DOHH2 (cell line): Measurements from ENCODE around the gene RTN4IP1.
A peak's percentile ranks its signal among the peaks of the same experiment; 100 is the strongest.

Experiments
- H3F3A ChIP-seq: fragments of 200-600 bp; sonication (generic), shearing (Covaris generic); 2 replicates; pipeline ENCODE4 v1.6.0; 2016; ENCODE audit warnings: antibody characterized with exemption, mild to moderate bottlenecking; ENCODE audit not compliant: control insufficient read depth, insufficient read depth
- H3K27ac ChIP-seq: fragments of 200-600 bp; sonication (generic); 2 replicates; pipeline ENCODE4 v1.5.1; 2014; ENCODE audit warnings: low read depth, mild to moderate bottlenecking, low read length, moderate library complexity
- H3K27me3 ChIP-seq: fragments of 200-600 bp; sonication (generic); 2 replicates; pipeline ENCODE4 v1.6.1; 2014; ENCODE audit warnings: mild to moderate bottlenecking, low read length, mixed read lengths; ENCODE audit not compliant: control insufficient read depth
- H3K36me3 ChIP-seq: fragments of 200-600 bp; sonication (generic); 2 replicates; pipeline ENCODE4 v1.6.1; 2014; ENCODE audit warnings: mild to moderate bottlenecking, low read length, moderate library complexity, mixed read lengths; ENCODE audit not compliant: control insufficient read depth
- H3K4me1 ChIP-seq: fragments of 200-600 bp; sonication (generic); 2 replicates; pipeline ENCODE4 v1.6.1; 2014; ENCODE audit warnings: mild to moderate bottlenecking, low read length, mixed read lengths; ENCODE audit not compliant: control insufficient read depth
- H3K4me2 ChIP-seq: fragments of 200-600 bp; sonication (generic); 2 replicates; pipeline ENCODE4 v1.6.0; 2014; ENCODE audit warnings: mild to moderate bottlenecking, low read length, moderate library complexity
- H3K4me3 ChIP-seq: fragments of 200-600 bp; sonication (generic); 2 replicates; pipeline ENCODE4 v1.5.1; 2014; ENCODE audit warnings: mild to moderate bottlenecking, low read length, mixed read lengths
- H3K79me2 ChIP-seq: fragments of 200-600 bp; sonication (generic); 2 replicates; pipeline ENCODE4 v1.6.1; 2014; ENCODE audit warnings: mild to moderate bottlenecking, low read length, mixed read lengths; ENCODE audit not compliant: control insufficient read depth
- H3K9me2 ChIP-seq: fragments of 200-600 bp; sonication (generic); replicated peaks from 2 replicates; pipeline ENCODE4 v1.6.1; 2014; ENCODE audit warnings: mild to moderate bottlenecking, low read length, mixed read lengths; ENCODE audit not compliant: control insufficient read depth
- H3K9me3 ChIP-seq: fragments of 200-600 bp; sonication (generic); 2 replicates; pipeline ENCODE4 v1.6.1; 2014; ENCODE audit warnings: antibody characterized with exemption, low read length, mixed read lengths; ENCODE audit not compliant: control insufficient read depth, insufficient read depth
- H4K20me1 ChIP-seq: fragments of 200-600 bp; sonication (generic); 2 replicates; pipeline ENCODE4 v1.6.0; 2014; ENCODE audit warnings: low read depth, mild to moderate bottlenecking, antibody characterized with exemption, low read length, moderate library complexity; ENCODE audit not compliant: control insufficient read depth, insufficient read depth
- CTCF ChIP-seq: fragments of 200-600 bp; sonication (generic); IDR thresholded peaks from one replicate; pipeline ENCODE4 v1.5.1; 2014; ENCODE audit warnings: antibody characterized with exemption, mild to moderate bottlenecking, low read depth, low read length; ENCODE audit not compliant: poor library complexity, severe bottlenecking
- EZH2phosphoT487 ChIP-seq: fragments of 200-600 bp; sonication (generic); IDR thresholded peaks from 2 replicates; pipeline ENCODE4 v1.6.1; 2017; ENCODE audit warnings: borderline replicate concordance, mild to moderate bottlenecking, antibody characterized with exemption, low read length, moderate library complexity, mixed read lengths

RTN4IP1 gene

GRCh38 chr6:106617857-106618256 lies 11.4 kb downstream of the RTN4IP1 start:
- TF ChIP-seq CTCF = no peak
- TF ChIP-seq EZH2phosphoT487 = no peak
- Histone ChIP-seq H3K9me2 (no peaks in the 10 kb centered on the region), H3K4me2 (no peak overlapping the region), H3K9me3 (no peaks in the 10 kb centered on the region), H3K27ac (no peak overlapping the region), H3K4me3 (no peak overlapping the region), H3K79me2 (no peaks in the 10 kb centered on the region), H3K36me3 (peaks cover 51% of the 10 kb centered on the region), H3K4me1 (peaks cover 34% of the 10 kb centered on the region), H3K27me3 (no peaks in the 10 kb centered on the region), H3F3A (no peaks in the 10 kb centered on the region), H4K20me1 (no peaks in the 10 kb centered on the region)

GRCh38 chr6:106617302-106617701 lies 12.0 kb downstream of the RTN4IP1 start:
- Histone ChIP-seq H3K9me3 (no peaks in the 10 kb centered on the region), H3F3A (no peaks in the 10 kb centered on the region), H3K4me2 (no peak overlapping the region), H4K20me1 (no peaks in the 10 kb centered on the region), H3K4me1 (peaks cover 34% of the 10 kb centered on the region), H3K36me3 (peaks cover 48% of the 10 kb centered on the region), H3K27me3 (no peaks in the 10 kb centered on the region), H3K4me3 (no peak overlapping the region), H3K9me2 (no peaks in the 10 kb centered on the region), H3K79me2 (no peaks in the 10 kb centered on the region), H3K27ac (no peak overlapping the region)
- no peak for TF ChIP-seq EZH2phosphoT487
- no peak for TF ChIP-seq CTCF

GRCh38 chr6:106614592-106615257 lies 14.6 kb downstream of the RTN4IP1 start:
- peak overlapping the region; percentile 29 for H3K4me2 ChIP-seq

More at GRCh38 chr6:106614592-106615257, 14.6 kb downstream of the RTN4IP1 start:
- Histone ChIP-seq H3K27me3 (no peaks in the 10 kb centered on the region), H4K20me1 (no peaks in the 10 kb centered on the region), H3K9me3 (no peaks in the 10 kb centered on the region), H3K36me3 (peaks cover 55% of the 10 kb centered on the region), H3F3A (no peaks in the 10 kb centered on the region), H3K4me3 (no peak overlapping the region; the same call in 1 of the 2 replicates), H3K79me2 (no peaks in the 10 kb centered on the region), H3K4me1 (peaks cover 43% of the 10 kb centered on the region), H3K27ac (no peak overlapping the region), H3K9me2 (no peaks in the 10 kb centered on the region)
- TF ChIP-seq CTCF (no peak), EZH2phosphoT487 (no peak)
